ENCODE results near the gene SPATS2.

DNA sequence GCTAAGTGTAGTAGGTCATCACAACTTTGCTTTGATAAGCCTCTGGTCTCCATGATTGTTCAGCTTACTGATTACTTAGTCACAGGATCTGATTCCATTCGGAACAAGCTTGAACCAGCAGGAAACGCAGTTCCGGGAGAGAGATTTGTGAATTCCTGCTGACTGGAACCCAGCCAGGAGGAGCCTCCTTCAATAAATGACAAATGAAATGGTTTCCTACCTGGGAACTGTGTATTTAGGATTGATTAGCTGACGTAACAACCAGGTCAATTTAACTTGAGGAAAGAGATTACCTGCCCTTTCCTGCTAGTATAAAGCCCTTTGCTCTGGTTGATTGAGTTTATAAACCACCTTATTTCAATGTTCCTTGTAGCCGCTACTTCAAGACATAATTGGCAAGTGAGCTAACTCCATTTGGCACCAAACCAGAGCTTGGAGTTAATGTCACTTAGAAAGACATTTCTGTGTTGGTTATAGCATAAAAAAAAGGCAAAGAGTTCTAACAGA lies 136.5 kb downstream of the SPATS2 start:
- peak; percentile 63; the same call in 1 of the 2 replicates for TF ChIP-seq SRF (IDR thresholded peaks at IDR 0.05; ENCODE audit: low read depth)
- peak; percentile 57 for TF ChIP-seq POLR2AphosphoS5 (IDR thresholded peaks at IDR 0.05; ENCODE audit: low read depth, low read length)
- TF ChIP-seq, protein P1, sequence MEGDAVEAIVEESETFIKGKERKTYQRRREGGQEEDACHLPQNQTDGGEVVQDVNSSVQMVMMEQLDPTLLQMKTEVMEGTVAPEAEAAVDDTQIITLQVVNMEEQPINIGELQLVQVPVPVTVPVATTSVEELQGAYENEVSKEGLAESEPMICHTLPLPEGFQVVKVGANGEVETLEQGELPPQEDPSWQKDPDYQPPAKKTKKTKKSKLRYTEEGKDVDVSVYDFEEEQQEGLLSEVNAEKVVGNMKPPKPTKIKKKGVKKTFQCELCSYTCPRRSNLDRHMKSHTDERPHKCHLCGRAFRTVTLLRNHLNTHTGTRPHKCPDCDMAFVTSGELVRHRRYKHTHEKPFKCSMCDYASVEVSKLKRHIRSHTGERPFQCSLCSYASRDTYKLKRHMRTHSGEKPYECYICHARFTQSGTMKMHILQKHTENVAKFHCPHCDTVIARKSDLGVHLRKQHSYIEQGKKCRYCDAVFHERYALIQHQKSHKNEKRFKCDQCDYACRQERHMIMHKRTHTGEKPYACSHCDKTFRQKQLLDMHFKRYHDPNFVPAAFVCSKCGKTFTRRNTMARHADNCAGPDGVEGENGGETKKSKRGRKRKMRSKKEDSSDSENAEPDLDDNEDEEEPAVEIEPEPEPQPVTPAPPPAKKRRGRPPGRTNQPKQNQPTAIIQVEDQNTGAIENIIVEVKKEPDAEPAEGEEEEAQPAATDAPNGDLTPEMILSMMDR (IDR thresholded peaks at IDR 0.05 in 2 of 3, conservative IDR thresholded peaks at IDR 0.05 in 1 of 3; ENCODE audit: borderline replicate concordance in 1 of 3, insufficient read depth in 1 of 3, low read depth in 2 of 3, low read length in 2 of 3), result no peak
- TF ChIP-seq POLR2A (IDR thresholded peaks at IDR 0.05; ENCODE audit: borderline replicate concordance, extremely low read depth, insufficient read depth, insufficient read length), result no peak
- no peak for TF ChIP-seq ZNF274 (IDR thresholded peaks at IDR 0.05; ENCODE audit: low read depth, low read length)
